Adrenal gland (tissue), 19 donors: ENCODE measurements around the gene TUT4. TPM values are rescaled to one million over a fixed set of nuclear protein-coding genes. Genes with fewer than 3 reads are reported as not detected.

Experiments used
- DNase-seq, 7 donors: peaks; one replicate each; pipeline ENCODE4 v3.0.0-alpha.2; 2019 to 2020
- H3K27ac ChIP-seq, 5 donors: fragments of 200-600 bp; sonication (generic) in 4 of 5; 1 replicate in 3 of 5; 2 replicates in 2 of 5; pipeline versions ENCODE4 v1.5.1 to v1.8.0; 2016 to 2020; ENCODE audit warnings: mild to moderate bottlenecking in 1 of 5
- H3K27me3 ChIP-seq: fragments of 200-600 bp; 2 replicates; pipeline ENCODE4 v1.8.0; 2021
- H3K36me3 ChIP-seq, 2 donors: fragments of 200-600 bp; replicated peaks in 1 of 2; 1 replicate in 1 of 2; 2 replicates in 1 of 2; pipeline versions ENCODE4 v1.5.1 to v1.8.0; 2018 to 2022
- H3K4me1 ChIP-seq, 2 donors: fragments of 200-600 bp; replicated peaks in 1 of 2; 1 replicate in 1 of 2; 2 replicates in 1 of 2; pipeline versions ENCODE4 v1.5.1 to v1.8.0; 2018 to 2021
- H3K4me3 ChIP-seq, 4 donors: fragments of 200-600 bp; sonication (generic) in 3 of 4; one replicate each; pipeline ENCODE4 v1.5.1; 2016 to 2018
- H3K9me3 ChIP-seq, 3 donors: fragments of 200-600 bp; sonication (generic) in 1 of 3; replicated peaks in 1 of 3; 1 replicate in 2 of 3; 2 replicates in 1 of 3; pipeline versions ENCODE4 v1.5.1 to v1.8.0; 2016 to 2021
- CTCF ChIP-seq, 6 experiments: fragments of 450-650 bp in 4 of 6; fragments of 200-600 bp in 2 of 6; sonication (generic) in 1 of 6; IDR thresholded peaks; 1 replicate in 5 of 6; 2 replicates in 1 of 6; pipeline versions ENCODE4 v1.5.1 to v1.8.0; 2016 to 2021; ENCODE audit warnings: antibody characterized with exemption in 6 of 6, mild to moderate bottlenecking in 2 of 6, moderate library complexity in 1 of 6
- POLR2A ChIP-seq, 2 donors: fragments of 450-650 bp; IDR thresholded peaks; one replicate each; pipeline ENCODE4 v1.6.1; 2017; ENCODE audit warnings: antibody characterized with exemption in 2 of 2, mild to moderate bottlenecking in 2 of 2, moderate library complexity in 1 of 2
- WGBS, 4 donors: extraction: QIAGEN DNeasy Blood & Tissue Kit in 2 of 4; methylation state at CpG; one replicate each; pipeline versions ENCODE4 v1.1.5 to v1.1.7; 2013 to 2017; 5-methylcytosine and 5-hydroxymethylcytosine counted together
- intact Hi-C, 2 donors: fragments of 100-400 bp; cut with DNase I; formaldehyde crosslinking; loops; one replicate each; pipeline versions ENCODE4 v1.14.1 to v1.15.0; 2022 to 2023
- long read RNA-seq, 10 donors: library from polyadenylated mRNA in 3 of 10; unstranded in 2 of 10; stranded (forward) in 1 of 10; transcript quantifications; one replicate each; pipeline ENCODE4 v2.0.0 and lab custom pipeline, GENCODE V29; 2021 to 2026
- polyA plus RNA-seq, 3 donors: library from polyadenylated mRNA; stranded (reverse); fragments of 200-250 nt in 2 of 3; fragments of 350-450 nt in 1 of 3; fragmentation: Illumina TruSeq in 1 of 3; extraction: RNeasy Lipid Tissue Mini Kit (QIAGEN cat#74804) in 1 of 3; gene quantifications; one replicate each; pipeline ENCODE4 v1.2.3, GENCODE V29; 2013 to 2014
- total RNA-seq, 9 donors: library from RNA; depleted of rRNA in 4 of 9; stranded (reverse); fragments of >200 nt in 4 of 9; fragments of 120-200 nt in 1 of 9; fragmentation: NEBNext Ultra II Directional in 1 of 9; extraction: Animal tissue kit (Norgen Biotek cat#: 25700) in 1 of 9; gene quantifications; one replicate each; pipeline versions ENCODE4 v1.1.0 to v1.2.4, GENCODE V29; 2013 to 2023
- donor health status: healthy with polysubstance abuse.
- donor health status: Bipolar disorder and iron deficiency.
- donor health status: DM: yes; HTN: yes; CAD: no.
- donor health status: DM: no; HTN: no; CAD: no.
- donor health status: DM: no; HTN: no; CAD: no.
- donor health status: DM: yes; HTN: yes; CAD: no.

Gene TUT4
- 10 to 100 TPM; 35.2 to 80.9 (median 69.5) TPM for total RNA-seq
- polyA plus RNA-seq, result 10 to 100 TPM; 29.7 to 74.6 (median 53.3) TPM
- long read RNA-seq, donor 1, full-length matches to known transcripts, result 3 of 3 reads
- long read RNA-seq, donor 1, partial matches to known transcripts, result 0 of 3 reads
- long read RNA-seq, donor 1, other reads (novel, unspliced or antisense), result 0 of 3 reads
- long read RNA-seq, donor 2, transcript TUT4-207 (3 exons, 775 nt), result major isoform, 5 of 35 reads
- long read RNA-seq, donor 2, partial matches to known transcripts, result 21 of 35 reads
- long read RNA-seq, donor 2, other reads (novel, unspliced or antisense), result 8 of 35 reads
- long read RNA-seq, donor 3, result 0 reads
- long read RNA-seq, donor 4, partial matches to known transcripts, result 7 of 14 reads
- long read RNA-seq, donor 4, other reads (novel, unspliced or antisense), result 5 of 14 reads
- long read RNA-seq, donor 5, full-length matches to known transcripts, result 4 of 25 reads
- long read RNA-seq, donor 5, partial matches to known transcripts, result 3 of 25 reads
- long read RNA-seq, donor 5, other reads (novel, unspliced or antisense), result 18 of 25 reads
- long read RNA-seq, donor 6, partial matches to known transcripts, result 6 of 10 reads
- long read RNA-seq, donor 6, other reads (novel, unspliced or antisense), result 4 of 10 reads
- long read RNA-seq, donor 7, result 0 reads
- long read RNA-seq, donor 8, partial matches to known transcripts, result 0 of 5 reads
- long read RNA-seq, donor 8, other reads (novel, unspliced or antisense), result 0 of 5 reads
- long read RNA-seq, donor 9, full-length matches to known transcripts, result 4 of 4 reads
- long read RNA-seq, donor 9, partial matches to known transcripts, result 0 of 4 reads
- long read RNA-seq, donor 9, other reads (novel, unspliced or antisense), result 0 of 4 reads
- long read RNA-seq, donor 10, full-length matches to known transcripts, result 3 of 3 reads
- long read RNA-seq, donor 10, partial matches to known transcripts, result 0 of 3 reads
- long read RNA-seq, donor 10, other reads (novel, unspliced or antisense), result 0 of 3 reads

- Histone ChIP-seq H3K27ac (peak within 1 kb of the TSS; percentile 64 to 97 (median 96)), H3K4me3 (peak within 1 kb of the TSS; percentile 70 to 94 (median 82)), H3K36me3 (no peaks in the 10 kb centered on the region), H3K27me3 (no peaks in the 10 kb centered on the region), H3K9me3 (no peaks in the 10 kb centered on the region), H3K4me1 (peaks cover 20 to 48% of the 10 kb centered on the region in 2 donors)
- DNase-seq, result peak; percentile 76 to 86 (median 83)
- TF ChIP-seq CTCF (IDR thresholded peaks at IDR 0.05), result peak in 1 of 6 experiments; percentile 15
- TF ChIP-seq POLR2A (IDR thresholded peaks at IDR 0.05), result peak; percentile 57 to 70
- 0 to 1% (median 1%) methylated on average over 12 to 68 of the region's 68 CpGs for WGBS, 4 donors
- intact Hi-C loops, result no loop called here
These were observed at the start of gene TUT4 for GRCh38 chr1:52552505-52553361. TUT4 (minus strand) TSS chr1:52553092; CDS start chr1:52526280, 26,812 bp downstream.

- 1 to 7% (median 3%) methylated on average over 27 to 97 of the region's 97 CpGs for WGBS, 4 donors
- Histone ChIP-seq H3K27me3 (no peaks in the 10 kb centered on the region), H3K4me1 (peaks cover 12 to 26% of the 10 kb centered on the region in 2 donors), H3K36me3 (no peaks in the 10 kb centered on the region), H3K9me3 (no peaks in the 10 kb centered on the region), H3K4me3 (peak within 1 kb of the TSS in 3 of 4 donors; percentile 22 to 59 (median 51)), H3K27ac (peak within 1 kb of the TSS in 4 of 5 donors; percentile 38 to 87 (median 80))
- intact Hi-C loops, result no loop called here
- DNase-seq, result peak; percentile 40 to 74 (median 62)
- TF ChIP-seq POLR2A (IDR thresholded peaks at IDR 0.05), result peak in 1 of 2 donors; percentile 47
- no peak for TF ChIP-seq CTCF (IDR thresholded peaks at IDR 0.05)
These were observed 49.3 kb upstream of the TUT4 start, which contains the start of gene GPX7 for GRCh38 chr1:52601991-52602855. GPX7 (plus strand) TSS chr1:52602371; CDS start chr1:52602410, 39 bp downstream.

- Histone ChIP-seq H3K27ac (peak overlapping the region in 2 of 5 donors; percentile 80 to 87), H3K4me1 (peaks cover 12 to 26% of the 10 kb centered on the region in 2 donors), H3K27me3 (no peaks in the 10 kb centered on the region), H3K4me3 (peak overlapping the region in 1 of 4 donors; percentile 51), H3K9me3 (no peaks in the 10 kb centered on the region), H3K36me3 (no peaks in the 10 kb centered on the region)
- DNase-seq, result no peak
- intact Hi-C loops, result no loop called here
- no peak for TF ChIP-seq POLR2A (IDR thresholded peaks at IDR 0.05)
- no peak for TF ChIP-seq CTCF (IDR thresholded peaks at IDR 0.05)
- WGBS, 4 donors, result 75 to 94% (median 83%) methylated on average over 3 of the region's 3 CpGs
These were observed 48.6 kb upstream of the TUT4 start for GRCh38 chr1:52601519-52601918.
